Fibroblast of villous mesenchyme (primary cell): ENCODE measurements around the gene ARMC6. TPM values are rescaled to one million over a fixed set of nuclear protein-coding genes. Genes with fewer than 3 reads are reported as not detected.
A peak's percentile ranks its signal among the peaks of the same experiment; 100 is the strongest.
"Not testable (repeated sequence)": the region's sequence is repeated elsewhere in the genome, so short reads cannot be mapped to it uniquely, and the experiment has no call there.

Experiments
- DNase-seq: peaks from one replicate; pipeline ENCODE4 v3.0.0-alpha.2; 2010; ENCODE audit warnings: low read depth
- H3K4me3 ChIP-seq: 2 replicates; pipeline ENCODE4 v1.5.1; 2011; ENCODE audit warnings: low read depth, mild to moderate bottlenecking, low read length
- total RNA-seq: library from RNA; depleted of rRNA; stranded (reverse); fragments of >200 nt; gene quantifications from 2 replicates; pipeline ENCODE4 v1.2.3, GENCODE V29; 2012
- TF ChIP-seq, protein P1 (sequence below): IDR thresholded peaks from 2 replicates; pipeline ENCODE4 v1.5.1; 2012; ENCODE audit warnings: low read depth, mild to moderate bottlenecking, low read length; ENCODE audit not compliant: insufficient read depth

Gene ARMC6
- total RNA-seq, 1 donor, result 37.1 TPM

DNA sequence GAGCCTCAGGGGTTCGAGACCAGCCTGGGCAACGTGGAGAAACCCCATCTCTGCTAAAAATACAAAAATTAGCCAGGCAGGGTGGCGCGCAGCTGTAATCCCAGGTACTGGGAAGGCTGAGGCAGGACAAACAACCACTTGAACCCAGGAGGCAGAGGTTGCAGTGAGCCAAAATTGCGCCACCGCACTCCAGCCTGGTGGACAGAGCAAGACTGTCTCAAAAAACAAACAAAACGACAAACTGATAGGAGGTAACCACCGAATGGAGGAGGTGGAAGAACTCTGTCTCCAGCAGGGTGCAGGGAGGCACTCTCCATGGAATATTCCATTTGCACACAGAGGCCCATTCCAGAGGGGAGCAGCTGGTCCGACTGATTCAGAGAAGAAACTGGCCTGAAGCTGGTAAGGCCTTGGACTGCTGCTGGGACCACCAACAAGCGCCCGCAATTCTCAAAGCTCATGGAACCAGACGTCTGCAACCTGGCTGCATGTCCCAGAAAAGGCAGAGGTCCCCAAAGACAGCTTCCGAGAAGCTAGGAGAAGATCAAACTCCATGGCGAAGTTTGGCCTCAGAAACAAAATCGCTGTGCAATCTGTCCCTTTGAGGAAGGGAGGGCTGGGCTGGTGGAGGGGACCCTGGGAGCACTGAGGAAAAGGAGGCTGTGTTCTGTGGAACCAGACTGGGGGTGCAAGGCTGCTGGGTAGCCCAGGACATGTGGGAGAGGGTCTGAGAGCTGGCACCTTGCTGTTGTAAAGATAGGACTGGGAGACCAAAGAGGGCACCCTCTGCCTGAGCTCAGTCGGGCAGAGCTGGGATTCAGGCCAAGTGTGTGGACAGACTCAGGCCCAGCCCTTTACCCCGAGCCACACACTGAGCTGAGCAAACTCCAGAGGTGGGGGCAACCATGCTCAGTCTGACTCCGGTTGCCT lies 65.6 kb downstream of the ARMC6 start:
- no peak overlapping the region for H3K4me3 ChIP-seq
- TF ChIP-seq, protein P1, sequence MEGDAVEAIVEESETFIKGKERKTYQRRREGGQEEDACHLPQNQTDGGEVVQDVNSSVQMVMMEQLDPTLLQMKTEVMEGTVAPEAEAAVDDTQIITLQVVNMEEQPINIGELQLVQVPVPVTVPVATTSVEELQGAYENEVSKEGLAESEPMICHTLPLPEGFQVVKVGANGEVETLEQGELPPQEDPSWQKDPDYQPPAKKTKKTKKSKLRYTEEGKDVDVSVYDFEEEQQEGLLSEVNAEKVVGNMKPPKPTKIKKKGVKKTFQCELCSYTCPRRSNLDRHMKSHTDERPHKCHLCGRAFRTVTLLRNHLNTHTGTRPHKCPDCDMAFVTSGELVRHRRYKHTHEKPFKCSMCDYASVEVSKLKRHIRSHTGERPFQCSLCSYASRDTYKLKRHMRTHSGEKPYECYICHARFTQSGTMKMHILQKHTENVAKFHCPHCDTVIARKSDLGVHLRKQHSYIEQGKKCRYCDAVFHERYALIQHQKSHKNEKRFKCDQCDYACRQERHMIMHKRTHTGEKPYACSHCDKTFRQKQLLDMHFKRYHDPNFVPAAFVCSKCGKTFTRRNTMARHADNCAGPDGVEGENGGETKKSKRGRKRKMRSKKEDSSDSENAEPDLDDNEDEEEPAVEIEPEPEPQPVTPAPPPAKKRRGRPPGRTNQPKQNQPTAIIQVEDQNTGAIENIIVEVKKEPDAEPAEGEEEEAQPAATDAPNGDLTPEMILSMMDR, result no peak
- DNase-seq, result no peak

DNA sequence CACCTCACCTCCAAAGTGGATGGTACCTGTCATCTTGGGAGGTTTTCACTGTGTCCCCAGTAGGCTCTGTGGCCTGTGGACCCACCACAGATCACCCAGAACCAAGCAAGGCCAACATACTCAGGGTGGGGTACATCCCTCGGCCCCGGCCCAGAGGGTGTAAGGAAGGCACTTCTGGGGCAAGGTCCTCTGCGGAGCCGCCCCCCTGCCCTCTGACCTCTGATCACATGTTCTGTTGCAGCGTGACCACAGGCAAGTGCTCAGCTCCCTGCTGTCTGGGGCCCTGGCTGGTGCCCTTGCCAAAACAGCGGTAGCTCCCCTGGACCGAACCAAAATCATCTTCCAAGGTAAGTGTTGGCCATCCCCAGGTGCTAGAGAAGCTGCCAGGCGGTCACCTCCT lies 68.1 kb downstream of the ARMC6 start:
- TF ChIP-seq, protein P1, result no peak
- H3K4me3 ChIP-seq, result no peak overlapping the region
- no peak for DNase-seq

DNA sequence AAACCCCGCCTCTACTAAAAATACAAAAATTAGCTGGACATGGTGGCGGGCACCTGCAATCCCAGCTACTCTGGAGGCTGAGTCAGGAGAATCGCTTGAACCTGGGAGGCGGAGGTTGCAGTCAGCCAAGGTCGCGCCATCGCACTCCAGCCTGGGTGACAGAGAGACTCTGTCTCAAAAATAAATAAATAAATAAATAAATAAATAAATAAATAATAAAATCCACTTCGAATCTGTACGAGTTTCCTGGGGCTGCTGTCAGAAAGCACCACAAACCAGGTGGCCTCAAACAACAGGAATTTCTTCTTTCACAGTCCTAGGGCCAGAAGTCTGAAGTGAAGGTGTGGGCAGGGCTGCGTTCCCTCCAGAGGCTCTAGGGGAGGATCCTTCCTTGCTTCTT lies 69.2 kb downstream of the ARMC6 start:
- not testable (repeated sequence) for H3K4me3 ChIP-seq, DNase-seq

DNA sequence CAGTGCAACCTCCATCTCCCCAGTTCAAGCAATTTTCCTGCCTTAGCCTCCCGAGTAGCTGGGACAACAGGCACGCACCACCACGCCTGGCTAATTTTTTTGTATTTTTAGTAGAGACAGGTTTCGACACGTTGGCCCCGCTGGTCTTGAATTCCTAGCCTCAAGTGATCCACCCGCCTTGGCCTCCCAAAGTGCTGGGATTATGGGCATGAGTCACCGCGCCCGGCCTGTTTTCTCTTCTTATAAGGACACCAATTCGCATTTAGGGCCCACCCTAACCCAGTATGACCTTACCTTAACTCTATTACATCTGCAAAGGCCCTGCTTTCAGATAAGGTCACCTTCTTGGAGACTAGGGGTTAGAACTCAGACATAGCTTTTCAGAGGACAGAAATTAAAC lies 69.8 kb downstream of the ARMC6 start:
- H3K4me3 ChIP-seq, result no peak overlapping the region
- TF ChIP-seq, protein P1, result no peak
- no peak for DNase-seq

GRCh38 chr19:19105365-19106055 lies 72.1 kb downstream of the ARMC6 start:
- H3K4me3 ChIP-seq, result peak overlapping the region; percentile 54
- TF ChIP-seq, protein P1, result no peak
- peak; percentile 68 for DNase-seq

GRCh38 chr19:19106056-19106551 lies 72.7 kb downstream of the ARMC6 start:
- TF ChIP-seq, protein P1, result no peak
- peak; percentile 28 for DNase-seq
- H3K4me3 ChIP-seq, result peak overlapping the region; percentile 54

DNA sequence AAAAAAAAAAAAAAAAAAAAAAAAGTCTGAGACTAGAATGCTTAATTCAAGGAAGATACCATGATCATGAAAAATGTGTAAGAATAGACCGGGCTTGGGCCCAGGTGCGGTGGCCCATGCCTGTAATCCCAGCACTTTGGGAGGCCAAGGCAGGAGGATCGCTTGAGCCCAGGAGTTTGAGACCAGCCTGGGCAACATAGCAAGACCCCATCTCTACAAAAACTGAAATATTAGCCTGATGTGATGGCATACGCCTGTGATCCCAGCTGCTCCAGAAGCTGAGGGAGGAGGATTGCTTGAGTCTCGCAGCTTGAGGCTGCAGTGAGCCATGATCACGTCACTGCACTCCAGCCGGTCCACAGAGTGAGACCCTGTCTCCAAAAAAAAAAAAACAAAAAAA lies 73.5 kb downstream of the ARMC6 start:
- not testable (repeated sequence) for H3K4me3 ChIP-seq, DNase-seq
